Measurements from ENCODE around the gene DDX31. TPM values are rescaled to one million over a fixed set of nuclear protein-coding genes. Genes with fewer than 3 reads are reported as not detected.

Gene DDX31
- total RNA-seq, 1 experiment from 2014 or later: 19.2 TPM

GRCh38 chr9:132651259-132651658, 18.5 kb downstream of the DDX31 start:
- H3K79me2 ChIP-seq (ENCODE audit: low read depth): no peaks in the 10 kb centered on the region
- peaks cover 26% of the 10 kb centered on the region for H4K20me1 ChIP-seq (ENCODE audit: insufficient read depth)
- no peaks in the 10 kb centered on the region for H3K9me2 ChIP-seq (ENCODE audit: insufficient read depth)
- H2AFZ ChIP-seq: no peak overlapping the region
- no peaks in the 10 kb centered on the region for H3K27me3 ChIP-seq (ENCODE audit: insufficient read depth, low read depth)
- H3K4me2 ChIP-seq: no peak overlapping the region
- peaks cover 5% of the 10 kb centered on the region; the same call in 1 of the 2 replicates for H3F3A ChIP-seq (ENCODE audit: insufficient read depth, low read depth)
- peak; percentile 45 to 71 for DNase-seq
- intact Hi-C loops (cut with micrococcal nuclease; ENCODE audit: unreplicated experiment): loop anchor here (1.0 kb wide), 2 partner anchors 148 to 240 kb away; no protein-coding TSS in a partner anchor
- ChIA-PET CTCF (interaction anchor here (0.6 to 1.2 kb wide), 2 partner anchors 148 to 150 kb away, joined by 3 read pairs; no protein-coding TSS in a partner anchor), POLR2A (ENCODE audit: unreplicated experiment) (interaction anchor here (0.6 kb wide), 1 partner anchor 18 kb away, joined by 5 read pairs; no protein-coding TSS in a partner anchor)
- H3K9me3 ChIP-seq (ENCODE audit: insufficient read depth, low read depth): no peaks in the 10 kb centered on the region
- 0 out of 2 replicates have a peak, but pooled peaks cover 5% of the 10 kb centered on the region for H3K4me1 ChIP-seq (replicated peaks; ENCODE audit: insufficient read depth)
- H3K36me3 ChIP-seq (ENCODE audit: low read depth): peaks cover 43% of the 10 kb centered on the region
- no TSS peak for BruUV-seq (replicated peaks)
- TF ChIP-seq CTCF (conservative IDR thresholded peaks at IDR 0.05): peak; percentile 64; the same call in 1 of the 2 replicates
- no peak for TF ChIP-seq EZH2 (IDR thresholded peaks at IDR 0.05; ENCODE audit: low read depth)
- no peak overlapping the region for H3K27ac ChIP-seq
- H3K4me3 ChIP-seq: no peak overlapping the region

GRCh38 chr9:132648685-132649084, 21.1 kb downstream of the DDX31 start:
- Histone ChIP-seq H3F3A (ENCODE audit: insufficient read depth, low read depth) (peaks cover 5% of the 10 kb centered on the region; the same call in 1 of the 2 replicates), H3K36me3 (ENCODE audit: low read depth) (peaks cover 50% of the 10 kb centered on the region), H3K27me3 (ENCODE audit: insufficient read depth, low read depth) (no peaks in the 10 kb centered on the region), H3K27ac (no peak overlapping the region), H2AFZ (no peak overlapping the region), H3K9me2 (ENCODE audit: insufficient read depth) (no peaks in the 10 kb centered on the region), H3K4me3 (no peak overlapping the region), H3K4me1 (replicated peaks; ENCODE audit: insufficient read depth) (0 out of 2 replicates have a peak, but pooled peaks cover 5% of the 10 kb centered on the region), H4K20me1 (ENCODE audit: insufficient read depth) (peaks cover 31% of the 10 kb centered on the region; the same call in 1 of the 2 replicates), H3K9me3 (ENCODE audit: insufficient read depth, low read depth) (no peaks in the 10 kb centered on the region), H3K4me2 (no peak overlapping the region), H3K79me2 (ENCODE audit: low read depth) (no peaks in the 10 kb centered on the region)
- ChIA-PET POLR2A (ENCODE audit: unreplicated experiment) (no interaction called here), CTCF (no interaction called here)
- no TSS peak for BruUV-seq (replicated peaks)
- no peak for TF ChIP-seq CTCF (conservative IDR thresholded peaks at IDR 0.05)
- TF ChIP-seq EZH2 (IDR thresholded peaks at IDR 0.05; ENCODE audit: low read depth): no peak
- intact Hi-C loops (cut with micrococcal nuclease; ENCODE audit: unreplicated experiment): no loop called here
- DNase-seq: no peak

GRCh38 chr9:132648283-132648682, 21.5 kb downstream of the DDX31 start:
- Histone ChIP-seq H3K9me2 (ENCODE audit: insufficient read depth) (no peaks in the 10 kb centered on the region), H3K9me3 (ENCODE audit: insufficient read depth, low read depth) (no peaks in the 10 kb centered on the region), H3K4me2 (no peak overlapping the region), H4K20me1 (ENCODE audit: insufficient read depth) (peaks cover 27% of the 10 kb centered on the region; the same call in 1 of the 2 replicates), H3K27me3 (ENCODE audit: insufficient read depth, low read depth) (no peaks in the 10 kb centered on the region), H3K4me1 (replicated peaks; ENCODE audit: insufficient read depth) (0 out of 2 replicates have a peak, but pooled peaks cover 5% of the 10 kb centered on the region), H3K4me3 (no peak overlapping the region), H3K27ac (no peak overlapping the region), H3K79me2 (ENCODE audit: low read depth) (no peaks in the 10 kb centered on the region), H2AFZ (no peak overlapping the region), H3F3A (ENCODE audit: insufficient read depth, low read depth) (peaks cover 5% of the 10 kb centered on the region; the same call in 1 of the 2 replicates), H3K36me3 (ENCODE audit: low read depth) (peaks cover 48% of the 10 kb centered on the region)
- TF ChIP-seq CTCF (conservative IDR thresholded peaks at IDR 0.05) (no peak), EZH2 (IDR thresholded peaks at IDR 0.05; ENCODE audit: low read depth) (no peak)
- no peak for DNase-seq
- POLR2A ChIA-PET (ENCODE audit: unreplicated experiment): no interaction called here
- CTCF ChIA-PET: no interaction called here
- no TSS peak for BruUV-seq (replicated peaks)
- intact Hi-C loops (cut with micrococcal nuclease; ENCODE audit: unreplicated experiment): no loop called here

Measured in PC-9 (cell line).